ENCODE data around the gene NDUFS3.

NDUFS3 gene

GRCh38 chr11:47591764-47592163, 12.9 kb downstream of the NDUFS3 start:
- DNase-seq (ENCODE audit: low read depth): no peak

DNA sequence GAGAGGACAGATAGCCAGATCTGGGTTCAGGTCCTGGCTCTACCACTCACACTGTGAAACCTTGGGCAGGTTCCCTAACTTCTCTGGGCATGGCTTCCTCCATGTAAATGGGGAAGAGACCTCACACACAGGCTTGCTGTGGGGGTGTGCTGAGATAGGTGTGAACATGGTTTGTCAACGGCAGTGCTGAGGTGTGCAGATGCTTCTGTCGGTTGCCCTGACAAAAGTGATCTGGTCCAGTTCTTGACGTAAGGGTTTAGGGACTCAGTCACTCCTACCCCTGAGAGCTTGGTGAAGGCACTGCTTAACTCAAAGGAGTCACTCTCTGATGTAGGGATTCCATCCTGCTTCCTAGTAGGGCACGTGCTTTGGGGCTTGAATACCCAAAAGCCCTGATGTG, 13.4 kb downstream of the NDUFS3 start:
- DNase-seq (ENCODE audit: low read depth): no peak

- no peak for DNase-seq (ENCODE audit: low read depth)
Observed at GRCh38 chr11:47592970-47593369, 14.1 kb downstream of the NDUFS3 start.

DNA sequence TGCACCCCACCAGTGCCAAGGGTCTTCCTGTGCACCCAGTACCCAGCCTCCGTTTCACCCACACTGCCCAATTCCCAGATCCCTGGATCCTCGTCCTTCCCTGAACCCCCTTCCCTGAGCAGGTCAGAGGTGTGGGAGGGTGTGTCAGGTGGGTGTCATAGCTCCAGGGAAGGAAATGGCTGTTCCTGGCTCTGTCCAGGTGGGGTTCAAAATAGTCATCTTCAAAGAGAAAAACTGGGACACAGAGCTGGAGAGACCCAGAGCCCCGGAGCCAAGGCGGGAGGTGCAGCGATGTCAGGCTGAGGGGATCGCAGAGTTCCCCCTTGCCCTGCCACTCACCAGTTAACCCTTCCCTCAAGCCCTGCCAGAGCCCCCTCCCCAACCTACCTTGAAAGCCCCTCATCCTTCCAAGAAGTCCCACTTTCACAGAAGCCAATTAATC, 14.6 kb downstream of the NDUFS3 start:
- no peak for DNase-seq (ENCODE audit: low read depth)

DNA sequence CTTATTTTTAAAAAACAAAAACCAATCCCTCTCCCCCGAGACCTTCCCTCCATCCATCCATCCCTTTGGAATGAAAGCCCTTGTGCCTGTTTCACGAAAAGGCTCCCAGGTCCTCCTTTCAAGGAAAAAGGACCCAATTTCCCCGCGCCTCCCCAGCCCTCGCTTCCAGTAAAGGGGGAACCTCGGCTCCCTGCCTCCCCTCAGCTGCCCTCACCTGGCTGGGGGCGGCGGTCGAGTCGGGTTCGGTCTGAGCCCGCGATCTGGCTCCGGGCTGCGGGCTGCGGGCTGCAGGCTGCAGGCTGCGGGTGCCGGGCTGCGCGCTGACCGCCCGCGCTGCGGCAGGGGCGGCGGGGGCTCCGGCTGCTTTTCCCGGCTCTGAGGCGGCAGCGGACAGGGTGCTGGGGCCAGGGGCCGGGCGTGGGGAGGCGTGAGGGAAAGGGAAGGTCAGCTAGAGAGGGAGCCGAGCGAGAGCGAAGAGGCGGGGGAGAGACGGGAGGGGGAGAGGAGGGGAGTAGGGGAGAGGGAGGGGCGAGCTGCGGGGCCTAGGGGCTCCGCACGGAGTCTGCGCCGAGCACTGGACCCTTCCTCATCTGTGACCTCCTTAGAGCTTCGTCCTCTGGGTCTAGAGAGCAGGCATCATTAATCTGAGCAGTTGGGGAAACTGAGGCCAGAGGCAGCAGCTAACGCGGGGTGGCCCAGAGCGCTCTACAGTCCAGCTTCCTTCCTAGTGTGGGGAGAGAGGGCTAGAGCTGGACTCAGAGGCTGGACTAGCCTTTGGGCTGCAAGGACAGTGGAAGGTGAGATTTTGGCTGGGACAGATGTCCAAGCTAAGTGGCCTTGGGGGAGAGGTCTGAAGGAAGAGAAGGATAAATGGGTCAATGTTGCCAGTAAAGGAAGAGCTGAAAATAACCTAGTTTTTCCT, 15.3 kb downstream of the NDUFS3 start, which contains the start of gene C1QTNF4:
Gene C1QTNF4 (minus strand): TSS at position 478 of the 922 bp plus-strand sequence. CDS start 3,601 bp downstream, outside the sequence.
- DNase-seq (ENCODE audit: low read depth): no peak

GRCh38 chr11:47595029-47595428, 16.2 kb downstream of the NDUFS3 start:
- no peak for DNase-seq (ENCODE audit: low read depth)

GRCh38 chr11:47595967-47596366, 17.1 kb downstream of the NDUFS3 start:
- DNase-seq (ENCODE audit: low read depth): no peak

DNA sequence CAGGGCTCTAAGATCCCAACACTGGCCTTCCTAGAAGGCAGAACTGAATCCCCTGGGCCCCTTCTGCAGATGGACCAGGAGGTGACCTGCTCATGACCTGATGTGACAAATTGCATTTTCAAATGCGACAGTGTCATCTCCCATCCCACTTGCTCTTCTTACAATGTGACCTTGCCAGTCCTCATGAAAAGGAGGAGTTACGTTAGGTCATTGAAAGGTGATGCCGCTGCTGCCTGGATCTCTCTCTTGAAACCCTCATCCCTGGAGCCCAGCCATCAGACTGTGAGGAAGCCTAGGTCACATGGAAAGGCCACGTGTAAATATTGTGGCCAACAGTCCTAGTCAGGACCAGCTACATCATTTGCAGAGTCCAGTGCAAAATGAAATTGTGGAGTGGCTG, 21.0 kb downstream of the NDUFS3 start:
- no peak for DNase-seq (ENCODE audit: low read depth)

DNA sequence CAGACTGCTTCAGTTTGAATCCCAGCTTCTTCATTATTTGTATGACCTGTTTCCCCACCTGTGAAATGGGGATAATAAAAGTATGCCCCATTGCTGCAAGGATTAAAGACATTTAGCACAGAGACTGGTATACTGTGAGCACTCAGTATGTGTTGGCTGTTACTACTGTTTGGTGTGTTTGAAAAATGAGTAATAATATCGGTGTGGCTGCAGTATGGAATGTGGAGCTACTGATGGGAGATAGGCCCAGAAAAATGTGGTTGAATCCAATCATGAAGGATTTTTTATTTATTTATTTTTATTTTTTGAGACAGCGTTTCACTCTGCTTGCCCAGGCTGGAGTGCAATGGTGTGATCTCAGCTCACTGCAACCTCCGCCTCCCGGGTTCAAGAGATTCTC, 24.4 kb downstream of the NDUFS3 start:
- no peak for DNase-seq (ENCODE audit: low read depth)

DNA sequence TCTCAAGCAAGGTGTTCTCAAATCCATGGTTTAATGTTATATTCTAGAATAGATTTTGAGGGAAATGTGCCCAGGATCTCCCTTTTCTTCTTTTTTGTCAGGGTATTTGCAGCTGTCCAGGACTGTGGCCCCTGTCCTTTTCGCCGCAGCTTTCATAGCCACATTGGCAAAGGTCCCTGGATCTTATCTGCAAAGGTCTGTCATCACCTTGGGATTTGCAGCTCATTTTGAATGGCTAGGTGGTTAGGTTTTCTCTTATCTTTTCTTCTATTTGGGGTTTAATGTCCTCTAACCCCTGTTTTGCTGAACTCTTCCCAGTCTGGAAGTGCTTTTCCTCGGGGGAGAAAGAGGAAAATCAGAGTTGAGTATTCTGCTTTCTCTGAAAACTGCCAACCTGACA, 27.0 kb downstream of the NDUFS3 start:
- DNase-seq (ENCODE audit: low read depth): no peak

- DNase-seq (ENCODE audit: low read depth): no peak
Observed at GRCh38 chr11:47606731-47607130, 27.9 kb downstream of the NDUFS3 start.

DNA sequence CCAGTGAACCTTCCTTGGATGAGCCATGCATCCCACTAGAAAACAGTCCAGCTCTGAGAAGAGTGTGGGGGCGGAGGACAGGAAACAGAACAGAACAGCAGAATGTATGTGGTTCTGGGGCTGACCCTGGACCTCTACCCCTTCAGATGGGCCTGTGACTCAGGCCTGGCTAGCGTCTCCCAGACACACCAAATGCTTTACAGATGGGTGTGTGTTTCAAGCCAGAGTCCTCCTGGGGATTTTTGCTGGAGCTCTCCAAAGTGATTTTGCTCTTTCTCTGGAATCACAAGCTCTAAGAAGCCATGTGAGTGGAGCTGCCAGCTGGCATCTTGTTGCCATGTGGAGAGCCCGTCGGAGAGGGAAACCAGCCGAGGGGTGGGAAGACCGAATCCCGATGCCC, 28.5 kb downstream of the NDUFS3 start:
- peak; percentile 83 for DNase-seq (ENCODE audit: low read depth)

DNA sequence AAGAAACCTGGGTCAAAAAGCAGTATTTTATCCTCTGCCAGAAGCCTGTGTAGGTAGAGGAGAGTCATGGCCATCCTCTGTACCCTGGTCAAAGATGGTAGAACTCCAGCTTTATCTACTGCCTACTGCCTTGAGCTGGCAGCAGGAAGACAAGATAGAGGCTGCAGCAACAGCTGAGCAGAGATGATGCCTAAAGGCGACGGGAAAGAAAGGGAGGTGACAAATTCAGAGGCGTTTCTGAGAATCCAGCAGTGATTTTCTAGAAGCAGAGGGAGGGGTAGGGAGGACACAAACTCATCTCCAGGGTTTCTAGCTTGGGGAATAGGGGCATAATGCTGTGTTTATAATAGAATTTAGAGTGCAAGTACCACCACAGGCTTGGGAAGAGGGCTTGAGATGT, 30.8 kb downstream of the NDUFS3 start:
- DNase-seq (ENCODE audit: low read depth): no peak

- no peak for DNase-seq (ENCODE audit: low read depth)
Observed at GRCh38 chr11:47611348-47611794, 32.5 kb downstream of the NDUFS3 start.

- DNase-seq (ENCODE audit: low read depth): no peak
Observed at GRCh38 chr11:47615249-47615648, 36.4 kb downstream of the NDUFS3 start.

DNA sequence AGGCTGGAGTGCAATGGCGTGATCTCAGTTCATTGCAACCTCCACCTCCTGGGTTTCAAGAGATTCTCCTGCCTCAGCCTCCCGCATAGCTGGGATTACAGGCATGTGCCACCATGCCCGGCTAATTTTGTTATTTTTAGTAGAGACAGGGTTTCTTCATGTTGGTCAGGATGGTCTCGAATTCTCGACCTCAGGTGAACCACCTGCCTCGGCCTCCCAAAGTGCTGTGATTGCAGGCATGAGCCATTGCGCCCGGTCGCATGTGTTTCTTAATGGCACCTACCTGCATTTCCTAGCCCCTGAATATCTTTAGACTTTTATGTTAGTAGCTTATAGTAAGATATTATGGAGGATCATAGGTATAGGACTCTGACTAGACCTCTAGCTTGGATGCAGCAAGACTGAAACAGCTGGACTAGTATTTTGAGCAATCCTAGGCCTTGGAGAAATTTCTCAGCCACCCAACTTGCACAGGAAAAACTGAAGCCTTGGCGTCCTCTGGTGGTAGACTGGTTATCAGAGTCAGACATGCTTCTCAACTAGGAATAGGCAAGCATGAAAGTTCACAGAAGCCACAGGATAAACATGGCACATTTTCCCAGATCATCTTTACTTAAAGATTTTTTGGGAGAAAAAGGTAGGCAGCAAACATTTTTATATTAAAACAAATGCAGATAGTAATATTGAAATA, 38.0 kb downstream of the NDUFS3 start:
- DNase-seq (ENCODE audit: low read depth): peak; percentile 67

DNA sequence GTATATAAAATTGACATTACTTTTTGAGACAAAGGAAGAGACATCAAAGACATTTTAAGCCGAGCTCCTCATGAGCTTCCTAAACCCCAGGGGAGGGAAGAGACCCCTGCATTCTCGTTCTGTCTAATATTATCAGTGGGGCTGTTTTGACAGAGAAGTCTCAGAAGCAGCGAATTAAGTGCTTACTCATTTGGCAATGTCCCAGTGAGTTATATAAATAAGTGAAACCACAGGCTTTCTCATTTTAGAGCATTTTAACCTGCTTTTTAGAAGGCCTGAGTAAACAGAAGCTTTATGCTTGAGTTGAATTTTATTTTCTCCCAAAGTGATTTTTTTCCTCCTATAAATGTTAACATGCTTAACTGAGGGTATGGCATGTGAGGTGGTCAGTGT, 38.5 kb downstream of the NDUFS3 start:
- DNase-seq (ENCODE audit: low read depth): peak; percentile 76

DNA sequence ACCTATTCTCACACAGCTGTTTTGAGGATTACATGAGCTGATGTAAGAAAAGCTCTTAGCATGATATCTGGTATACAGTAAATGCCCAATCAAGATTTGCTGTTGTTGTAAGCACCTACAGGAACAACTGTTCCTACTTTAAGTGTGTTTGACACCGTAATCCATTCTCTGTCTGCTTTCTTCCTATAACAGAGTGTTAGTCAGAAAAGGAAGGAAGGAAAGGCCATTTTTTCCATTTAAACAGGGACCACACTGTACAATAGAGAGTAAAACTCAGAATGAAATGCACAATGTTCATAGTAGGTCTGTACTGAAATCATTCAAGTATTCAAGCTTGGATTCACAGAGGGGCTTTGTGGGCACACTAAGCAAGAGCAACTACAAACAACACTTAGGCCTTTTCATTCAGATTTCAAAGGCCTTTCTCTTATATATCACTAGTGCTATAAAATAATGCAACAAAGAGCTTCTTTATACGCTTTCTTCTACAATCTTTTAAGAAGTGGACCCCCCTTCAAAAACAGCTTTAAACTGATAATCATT, 42.0 kb downstream of the NDUFS3 start:
- no peak for DNase-seq (ENCODE audit: low read depth)

DNA sequence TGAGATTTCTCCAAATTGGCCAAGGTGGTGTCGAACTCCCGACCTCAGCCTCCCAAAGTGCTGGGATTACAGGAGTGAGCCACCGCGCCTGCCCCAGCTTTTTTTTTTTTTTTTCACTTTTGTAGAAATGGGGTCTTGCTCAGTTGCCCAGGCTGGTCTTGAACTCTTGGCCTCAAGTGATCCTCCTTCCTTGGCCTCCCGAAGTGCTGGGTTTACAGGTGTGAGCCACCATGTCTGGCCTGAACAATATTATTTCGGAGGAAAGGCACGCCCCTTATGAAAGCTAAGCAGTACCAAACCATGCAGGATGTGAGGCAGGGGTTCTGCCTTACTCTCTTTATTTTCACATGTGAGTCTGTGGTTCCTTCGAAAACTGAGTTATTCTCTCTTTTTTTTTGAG, 47.4 kb downstream of the NDUFS3 start:
- DNase-seq (ENCODE audit: low read depth): no peak

DNA sequence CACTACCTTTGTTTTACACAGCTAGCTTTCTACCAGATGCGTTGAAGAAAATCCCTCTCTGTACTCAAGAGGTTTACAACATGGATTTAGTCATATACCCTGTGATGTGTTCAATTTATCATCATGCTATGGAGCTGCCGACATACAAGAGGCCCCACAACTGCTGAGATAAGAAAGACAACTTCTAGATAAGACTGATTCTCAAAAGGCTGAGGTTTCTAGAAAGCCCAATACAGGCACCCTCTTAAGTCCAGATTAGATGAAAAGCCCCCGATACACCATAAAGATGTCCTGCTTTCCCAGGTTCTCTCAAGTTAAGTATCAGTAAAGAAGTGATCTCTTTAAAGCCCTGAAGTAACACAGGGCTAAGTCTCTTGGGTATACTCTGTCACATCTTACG, 49.2 kb downstream of the NDUFS3 start:
- no peak for DNase-seq (ENCODE audit: low read depth)

DNA sequence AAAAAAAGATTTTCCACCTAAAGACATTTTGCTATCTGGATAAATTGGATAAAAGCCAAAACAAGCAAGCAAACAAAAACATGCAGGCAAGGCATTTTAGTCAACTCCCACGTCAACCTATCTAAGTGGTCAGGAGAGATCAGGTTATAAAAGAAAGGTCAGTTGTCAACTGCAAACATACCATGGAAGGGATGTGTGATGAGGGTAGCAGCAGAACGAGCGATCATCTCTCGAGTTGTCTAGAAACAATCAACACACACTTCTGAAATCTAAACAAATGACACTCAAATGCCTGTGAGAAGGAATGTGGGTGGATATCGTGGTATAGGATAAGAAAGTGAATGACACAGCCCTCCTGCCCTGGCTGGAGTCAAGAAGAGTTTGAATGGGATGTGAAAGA, 52.6 kb downstream of the NDUFS3 start:
- DNase-seq (ENCODE audit: low read depth): no peak

All from ELR (cell line).